ENCODE data around the gene RAVER1. TPM values are rescaled to one million over a fixed set of nuclear protein-coding genes. Genes with fewer than 3 reads are reported as not detected.
"Not testable (repeated sequence)": the region's sequence is repeated elsewhere in the genome, so short reads cannot be mapped to it uniquely, and the experiment has no call there.

RAVER1 gene
- total and polyA plus RNA-seq, 7 donors = 8.4 to 37.0 (median 14.8) TPM

- H3K27me3 ChIP-seq = no peaks in the 10 kb centered on the region
- H3K4me1 ChIP-seq = peaks cover 0 to 14% (median 12%) of the 10 kb centered on the region in 4 donors
- 93 to 97% methylated on average over 8 of the region's 8 CpGs for WGBS, 2 donors
- TF ChIP-seq POLR2A (IDR thresholded peaks at IDR 0.05) = no peak
- no peak for TF ChIP-seq CTCF (IDR thresholded peaks at IDR 0.05)
- no peak for TF ChIP-seq POLR2AphosphoS5 (IDR thresholded peaks at IDR 0.05)
- TF ChIP-seq EP300 (IDR thresholded peaks at IDR 0.05) = no peak
- H3K36me3 ChIP-seq = peaks cover 0 to 31% (median 7%) of the 10 kb centered on the region in 4 donors
- H3K4me3 ChIP-seq = no peak overlapping the region
- no peaks in the 10 kb centered on the region for H3K9me3 ChIP-seq
- DNase-seq = no peak
- H3K27ac ChIP-seq = no peak overlapping the region
- intact Hi-C loops (cut with DNase I) = no loop called here
Measured at GRCh38 chr19:10378124-10378523, 44.8 kb upstream of the RAVER1 start.

GRCh38 chr19:10377140-10377640 is 43.9 kb upstream of the RAVER1 start:
- 97% methylated on average over 2 of the region's 2 CpGs for WGBS, 2 donors
- intact Hi-C loops (cut with DNase I) = not testable (repeated sequence)

GRCh38 chr19:10374931-10375330 is 41.6 kb upstream of the RAVER1 start:
- no peak for TF ChIP-seq POLR2A (IDR thresholded peaks at IDR 0.05)
- no peak for TF ChIP-seq EP300 (IDR thresholded peaks at IDR 0.05)
- no peak for TF ChIP-seq POLR2AphosphoS5 (IDR thresholded peaks at IDR 0.05)
- TF ChIP-seq CTCF (IDR thresholded peaks at IDR 0.05) = no peak
- intact Hi-C loops (cut with DNase I) = no loop called here
- Histone ChIP-seq H3K27me3 (no peaks in the 10 kb centered on the region), H3K27ac (no peak overlapping the region), H3K4me1 (peaks cover 0 to 12% (median 7%) of the 10 kb centered on the region in 4 donors), H3K4me3 (no peak overlapping the region), H3K36me3 (peaks cover 0 to 51% (median 11%) of the 10 kb centered on the region in 4 donors), H3K9me3 (no peaks in the 10 kb centered on the region)
- 82 to 86% methylated on average over 5 of the region's 5 CpGs for WGBS, 2 donors
- DNase-seq = no peak

More at GRCh38 chr19:10377140-10377640, 43.9 kb upstream of the RAVER1 start:
- peaks cover 0 to 14% (median 12%) of the 10 kb centered on the region in 4 donors for H3K4me1 ChIP-seq
- not testable (repeated sequence) for H3K27me3 ChIP-seq, H3K27ac ChIP-seq, DNase-seq, H3K9me3 ChIP-seq, H3K4me3 ChIP-seq
- H3K36me3 ChIP-seq = peaks cover 0 to 36% (median 8%) of the 10 kb centered on the region in 4 donors

- WGBS, 2 donors = 90 to 96% methylated on average over 3 of the region's 3 CpGs
- Histone ChIP-seq H3K27me3 (no peaks in the 10 kb centered on the region), H3K27ac (no peak overlapping the region), H3K4me1 (no peaks in the 10 kb centered on the region), H3K4me3 (no peak overlapping the region), H3K36me3 (peaks cover 4 to 61% (median 14%) of the 10 kb centered on the region in 4 donors), H3K9me3 (no peaks in the 10 kb centered on the region)
- intact Hi-C loops (cut with DNase I) = no loop called here
- TF ChIP-seq EP300 (IDR thresholded peaks at IDR 0.05) (no peak), CTCF (IDR thresholded peaks at IDR 0.05) (no peak), POLR2AphosphoS5 (IDR thresholded peaks at IDR 0.05) (no peak), POLR2A (IDR thresholded peaks at IDR 0.05) (no peak)
- no peak for DNase-seq
Measured at GRCh38 chr19:10372690-10373089, 39.4 kb upstream of the RAVER1 start.

GRCh38 chr19:10368101-10368803 is 34.9 kb upstream of the RAVER1 start:
- Histone ChIP-seq H3K4me1 (no peaks in the 10 kb centered on the region), H3K27ac (no peak overlapping the region), H3K27me3 (no peaks in the 10 kb centered on the region), H3K36me3 (peaks cover 22 to 85% (median 42%) of the 10 kb centered on the region in 4 donors), H3K9me3 (no peaks in the 10 kb centered on the region), H3K4me3 (no peak overlapping the region)
- WGBS, 2 donors = 94 to 96% methylated on average over 15 of the region's 15 CpGs
- intact Hi-C loops (cut with DNase I) = no loop called here
- TF ChIP-seq POLR2A (IDR thresholded peaks at IDR 0.05) = no peak
- TF ChIP-seq POLR2AphosphoS5 (IDR thresholded peaks at IDR 0.05) = no peak
- TF ChIP-seq CTCF (IDR thresholded peaks at IDR 0.05) = no peak
- TF ChIP-seq EP300 (IDR thresholded peaks at IDR 0.05) = no peak
- no peak for DNase-seq

- 97 to 99% methylated on average over 4 of the region's 4 CpGs for WGBS, 2 donors
- DNase-seq; H3K27me3 ChIP-seq; H3K4me1 ChIP-seq; intact Hi-C loops (cut with DNase I); H3K27ac ChIP-seq; H3K4me3 ChIP-seq; H3K9me3 ChIP-seq: not testable (repeated sequence)
- peaks cover 22 to 92% (median 42%) of the 10 kb centered on the region in 4 donors for H3K36me3 ChIP-seq
Measured at GRCh38 chr19:10366950-10367512, 33.7 kb upstream of the RAVER1 start.

Measured in sigmoid colon (tissue), 7 donors.